ENCODE results near the gene OLIG2.

The OLIG2 gene

DNA sequence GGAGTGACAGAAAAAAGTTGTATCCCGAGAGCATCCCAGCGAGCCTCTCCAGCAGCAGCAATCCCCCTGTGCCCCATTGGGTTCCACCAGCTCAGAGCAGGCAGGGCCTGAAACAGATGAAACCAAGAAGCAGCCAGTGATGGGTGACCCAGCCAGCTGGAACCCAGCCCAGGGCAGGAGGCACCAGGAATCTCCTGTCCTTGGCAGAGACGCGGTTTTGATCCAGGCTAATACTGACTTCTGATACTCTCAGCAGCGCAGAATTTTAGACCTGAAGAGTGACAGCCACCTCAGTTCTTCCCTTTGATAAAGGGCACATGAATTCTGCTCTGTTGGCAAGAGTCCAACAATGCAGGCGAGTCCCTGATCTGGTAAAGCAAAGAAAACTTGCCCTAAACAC is 32.8 kb downstream of the OLIG2 start:
- no peak for DNase-seq (ENCODE audit: insufficient read length)
- TF ChIP-seq TAF1 (IDR thresholded peaks at IDR 0.05; ENCODE audit: borderline replicate concordance, low read depth, low read length) (no peak), POLR2A (IDR thresholded peaks at IDR 0.05; ENCODE audit: low read depth, low read length) (no peak), POLR2AphosphoS5 (IDR thresholded peaks at IDR 0.05; ENCODE audit: low read depth, low read length) (no peak)
- FAIRE-seq = no peak

DNA sequence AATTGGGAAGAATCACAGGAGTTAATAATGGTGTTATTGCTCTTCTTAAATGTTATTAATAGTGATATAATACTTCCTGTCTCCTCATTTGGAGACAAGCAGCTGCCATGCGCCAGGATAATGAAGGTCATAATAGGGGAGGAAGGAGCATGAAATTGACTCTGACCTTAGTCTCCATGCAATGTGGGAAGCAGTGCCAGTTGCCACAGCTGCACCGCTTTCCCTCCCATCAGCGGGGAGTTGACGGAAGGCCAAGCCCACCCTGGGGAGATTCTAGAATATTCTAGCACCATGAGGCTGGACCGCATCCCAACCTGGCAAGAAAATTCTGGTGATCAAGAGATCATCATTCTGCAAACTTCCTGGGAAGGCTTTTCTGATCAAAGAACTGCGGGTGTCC is 33.2 kb downstream of the OLIG2 start:
- no peak for DNase-seq (ENCODE audit: insufficient read length)
- TF ChIP-seq POLR2AphosphoS5 (IDR thresholded peaks at IDR 0.05; ENCODE audit: low read depth, low read length) (no peak), TAF1 (IDR thresholded peaks at IDR 0.05; ENCODE audit: borderline replicate concordance, low read depth, low read length) (no peak), POLR2A (IDR thresholded peaks at IDR 0.05; ENCODE audit: low read depth, low read length) (no peak)
- FAIRE-seq = no peak

DNA sequence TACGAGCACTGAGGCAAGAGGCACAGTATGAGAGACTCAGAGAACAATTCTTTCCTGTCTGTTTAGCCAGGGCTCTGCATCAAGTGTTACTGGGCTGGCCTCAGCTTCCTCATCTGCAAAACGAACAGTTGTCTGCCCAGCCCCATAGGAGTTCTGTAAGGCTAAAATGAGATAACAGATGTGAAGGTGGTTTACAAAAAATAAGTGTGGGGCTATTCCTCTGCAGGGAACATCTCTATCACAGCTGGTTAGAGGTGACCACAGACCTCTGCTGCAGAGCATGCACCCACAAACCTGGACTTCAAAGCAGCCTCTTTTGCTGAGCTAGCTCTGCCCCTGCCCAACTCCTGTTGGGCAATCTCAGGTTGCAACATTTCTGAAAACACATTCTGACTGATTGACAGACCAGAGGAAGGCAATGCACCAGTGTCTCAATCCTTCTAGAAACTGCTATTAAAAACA is 33.7 kb downstream of the OLIG2 start:
- no peak for DNase-seq (ENCODE audit: insufficient read length)
- FAIRE-seq = no peak
- no peak for TF ChIP-seq TAF1 (IDR thresholded peaks at IDR 0.05; ENCODE audit: borderline replicate concordance, low read depth, low read length)
- no peak for TF ChIP-seq POLR2A (IDR thresholded peaks at IDR 0.05; ENCODE audit: low read depth, low read length)
- no peak for TF ChIP-seq POLR2AphosphoS5 (IDR thresholded peaks at IDR 0.05; ENCODE audit: low read depth, low read length)

DNA sequence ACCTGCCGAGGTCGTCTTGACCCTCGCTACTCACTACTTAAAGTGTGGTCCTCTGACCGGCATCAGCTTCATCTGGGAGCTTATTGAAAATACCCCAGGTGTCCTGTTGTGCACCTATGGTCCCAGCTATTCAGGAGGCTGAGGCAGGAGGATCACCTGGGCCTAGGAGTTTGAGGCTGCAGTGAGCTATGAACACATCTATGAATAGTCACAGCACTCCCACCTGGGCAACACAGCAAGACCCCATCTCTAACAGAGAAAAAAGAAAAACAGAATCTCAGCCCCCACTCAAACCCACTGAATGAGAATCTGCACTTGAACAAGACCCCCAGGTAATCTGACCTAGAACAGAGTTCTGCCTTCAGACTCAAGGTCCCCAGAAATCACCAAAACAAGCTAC is 35.5 kb downstream of the OLIG2 start:
- DNase-seq (ENCODE audit: insufficient read length) (no peak), FAIRE-seq (no peak)
- TF ChIP-seq POLR2AphosphoS5 (IDR thresholded peaks at IDR 0.05; ENCODE audit: low read depth, low read length) = no peak
- no peak for TF ChIP-seq POLR2A (IDR thresholded peaks at IDR 0.05; ENCODE audit: low read depth, low read length)
- no peak for TF ChIP-seq TAF1 (IDR thresholded peaks at IDR 0.05; ENCODE audit: borderline replicate concordance, low read depth, low read length)

DNA sequence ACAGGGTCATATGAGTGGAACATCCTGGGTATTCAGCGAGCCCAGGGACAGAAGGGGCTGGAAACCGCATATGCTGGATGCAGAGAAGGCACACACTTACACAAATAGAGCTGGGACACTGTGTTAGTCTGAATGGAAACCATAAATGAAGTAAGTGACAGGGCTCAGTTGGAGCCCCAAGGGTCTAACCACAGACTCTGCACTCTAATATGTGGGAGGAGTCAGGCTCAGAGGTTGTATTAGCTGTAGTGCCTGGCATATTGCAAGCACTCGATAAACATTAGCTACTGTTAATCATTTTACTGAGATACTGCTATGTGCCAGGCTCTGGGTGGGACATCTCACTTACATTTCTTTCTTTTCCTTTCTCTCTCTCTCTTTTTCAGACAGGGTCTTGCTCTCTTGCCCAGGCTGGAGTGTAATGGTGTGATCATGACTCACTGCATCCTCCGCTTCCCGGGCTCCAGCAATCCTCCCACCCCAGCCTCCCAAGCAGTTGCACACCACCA is 37.7 kb downstream of the OLIG2 start:
- FAIRE-seq = no peak
- no peak for DNase-seq (ENCODE audit: insufficient read length)
- TF ChIP-seq TAF1 (IDR thresholded peaks at IDR 0.05; ENCODE audit: borderline replicate concordance, low read depth, low read length) (no peak), POLR2AphosphoS5 (IDR thresholded peaks at IDR 0.05; ENCODE audit: low read depth, low read length) (no peak), POLR2A (IDR thresholded peaks at IDR 0.05; ENCODE audit: low read depth, low read length) (no peak)

DNA sequence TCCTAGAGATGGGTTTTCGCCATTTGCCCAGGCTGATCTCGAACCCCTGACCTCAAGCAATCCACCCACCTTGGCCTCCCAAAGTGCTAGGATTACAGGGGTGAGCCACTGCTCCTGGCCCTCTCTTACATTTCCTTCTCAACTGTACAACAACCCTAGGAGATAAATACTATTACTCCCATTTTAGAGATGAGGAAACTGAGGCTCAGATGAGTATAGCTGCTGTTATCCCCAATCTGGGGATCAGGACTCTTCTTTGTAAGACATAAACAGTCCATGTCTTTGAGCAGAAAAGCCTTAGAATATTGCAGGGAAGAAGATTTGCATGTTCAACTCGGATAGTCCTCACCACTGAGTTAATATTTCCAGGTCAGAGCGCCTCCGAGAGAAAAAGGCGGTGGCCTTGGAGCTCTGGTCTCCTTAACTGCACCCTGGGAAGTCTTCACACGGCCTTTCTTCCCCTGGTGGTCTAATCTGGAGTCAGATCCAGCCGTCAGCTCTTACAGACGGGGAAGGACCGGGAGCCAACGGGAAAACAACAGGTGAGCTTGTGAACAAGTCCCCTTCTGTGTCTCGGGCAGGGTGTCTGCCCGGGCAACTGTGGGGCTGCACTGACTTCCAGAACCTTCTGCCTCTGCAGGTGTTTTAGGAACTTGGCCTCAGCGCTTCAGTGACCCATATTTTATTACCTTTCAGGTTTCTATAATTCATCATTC is 38.3 kb downstream of the OLIG2 start:
- DNase-seq (ENCODE audit: insufficient read length) = no peak
- TF ChIP-seq POLR2A (IDR thresholded peaks at IDR 0.05; ENCODE audit: low read depth, low read length) (no peak), TAF1 (IDR thresholded peaks at IDR 0.05; ENCODE audit: borderline replicate concordance, low read depth, low read length) (no peak)
- FAIRE-seq = no peak

DNA sequence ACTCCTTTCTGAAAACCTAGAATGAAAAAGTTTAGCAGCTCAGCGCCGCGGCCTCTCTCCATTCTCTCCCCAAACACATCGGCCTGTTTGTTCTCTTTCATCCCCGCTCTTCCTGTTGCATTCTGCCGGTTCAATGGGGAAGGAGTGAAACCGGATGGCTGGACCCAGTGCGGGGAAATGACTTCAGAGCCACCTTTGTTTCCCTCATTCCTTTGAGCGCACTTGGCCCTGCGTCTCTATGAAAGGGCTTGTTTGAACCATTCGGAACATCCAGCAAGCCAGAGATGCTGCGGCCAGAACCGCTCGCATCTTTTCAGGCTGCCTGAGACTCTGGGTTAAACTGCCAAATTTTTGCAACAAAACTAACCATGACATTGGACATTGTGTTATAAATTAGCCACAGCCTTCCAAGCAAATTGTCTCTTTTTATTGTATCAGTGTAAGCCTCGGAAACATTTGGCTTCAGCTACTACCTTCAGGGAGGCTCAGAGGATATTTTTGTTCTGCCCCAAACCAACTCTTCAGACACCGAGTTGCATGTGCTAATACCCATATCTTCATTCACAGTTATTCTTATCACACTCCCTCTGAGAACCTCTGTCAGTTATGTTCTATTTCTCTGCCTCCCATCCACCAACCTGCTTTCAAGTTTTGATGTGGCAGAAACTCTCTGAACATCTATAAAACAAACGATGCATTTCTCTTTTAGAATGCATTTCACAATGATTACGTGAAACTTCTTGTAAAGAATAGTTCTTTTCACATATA is 39.1 kb downstream of the OLIG2 start:
- DNase-seq (ENCODE audit: insufficient read length) (no peak), FAIRE-seq (no peak)
- no peak for TF ChIP-seq POLR2AphosphoS5 (IDR thresholded peaks at IDR 0.05; ENCODE audit: low read depth, low read length)
- no peak for TF ChIP-seq TAF1 (IDR thresholded peaks at IDR 0.05; ENCODE audit: borderline replicate concordance, low read depth, low read length)
- TF ChIP-seq POLR2A (IDR thresholded peaks at IDR 0.05; ENCODE audit: low read depth, low read length) = no peak

DNA sequence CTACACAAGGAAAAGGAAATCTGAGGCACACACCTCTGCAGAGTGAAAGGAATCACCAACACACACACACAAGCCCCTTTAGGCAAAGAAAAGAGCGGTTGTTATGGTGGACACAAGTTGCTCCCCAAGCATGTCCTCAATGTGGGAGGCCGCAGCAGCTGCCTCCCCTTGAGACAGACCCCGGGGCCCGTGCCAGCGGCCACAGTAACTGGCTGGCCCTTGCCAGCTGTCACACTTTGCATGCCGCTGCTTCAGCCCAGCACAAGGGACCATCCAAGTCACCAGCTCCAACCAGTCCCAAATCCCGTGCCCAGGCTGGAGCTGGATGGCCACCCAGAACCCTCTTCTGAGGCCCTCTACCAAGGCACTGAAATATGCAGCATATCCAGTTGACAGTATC is 41.3 kb downstream of the OLIG2 start:
- FAIRE-seq (no peak), DNase-seq (ENCODE audit: insufficient read length) (no peak)
- TF ChIP-seq TAF1 (IDR thresholded peaks at IDR 0.05; ENCODE audit: borderline replicate concordance, low read depth, low read length) = no peak
- TF ChIP-seq POLR2AphosphoS5 (IDR thresholded peaks at IDR 0.05; ENCODE audit: low read depth, low read length) = no peak
- TF ChIP-seq POLR2A (IDR thresholded peaks at IDR 0.05; ENCODE audit: low read depth, low read length) = no peak

DNA sequence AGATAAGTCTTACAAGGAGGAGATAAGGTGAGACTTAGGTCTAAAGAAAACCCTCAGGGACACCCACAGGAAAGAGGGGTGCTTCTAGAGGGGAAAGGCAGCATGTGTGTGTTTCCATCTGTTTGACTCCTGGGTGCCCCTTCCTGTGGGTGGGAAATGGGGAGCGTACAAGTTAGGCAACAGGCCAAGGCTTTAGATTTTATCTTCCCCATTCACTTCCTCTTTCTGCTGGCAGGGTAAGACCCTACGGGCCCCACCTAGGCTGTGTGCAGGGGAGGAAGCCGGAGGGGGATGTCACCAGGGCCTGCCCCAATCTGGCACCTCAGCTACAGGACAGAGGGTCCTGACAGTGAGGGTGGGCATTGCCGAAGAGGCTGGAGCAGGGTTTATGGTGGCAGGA is 41.7 kb downstream of the OLIG2 start:
- TF ChIP-seq POLR2A (IDR thresholded peaks at IDR 0.05; ENCODE audit: low read depth, low read length) = no peak
- TF ChIP-seq TAF1 (IDR thresholded peaks at IDR 0.05; ENCODE audit: borderline replicate concordance, low read depth, low read length) = no peak
- no peak for TF ChIP-seq POLR2AphosphoS5 (IDR thresholded peaks at IDR 0.05; ENCODE audit: low read depth, low read length)
- DNase-seq (ENCODE audit: insufficient read length) (no peak), FAIRE-seq (no peak)

DNA sequence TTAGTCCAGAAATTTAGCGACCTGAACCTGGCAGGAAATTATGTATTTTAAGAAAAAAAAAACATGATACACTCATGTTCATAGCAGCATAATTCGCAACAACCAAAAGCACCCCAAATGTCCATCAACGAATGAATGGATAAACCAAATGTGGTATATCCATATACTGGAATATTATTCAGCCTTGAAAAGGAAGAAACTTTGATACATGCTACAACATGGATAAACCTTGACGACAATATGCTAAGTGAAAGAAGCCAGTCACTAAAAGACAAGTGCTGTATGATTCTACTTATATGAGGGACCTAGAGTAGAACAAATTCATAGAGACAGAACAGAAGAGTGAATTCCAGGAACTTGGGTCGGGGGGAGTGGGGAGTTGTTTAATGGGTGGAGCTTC is 43.5 kb downstream of the OLIG2 start:
- no peak for DNase-seq (ENCODE audit: insufficient read length)
- no peak for FAIRE-seq
- no peak for TF ChIP-seq POLR2A (IDR thresholded peaks at IDR 0.05; ENCODE audit: low read depth, low read length)
- TF ChIP-seq POLR2AphosphoS5 (IDR thresholded peaks at IDR 0.05; ENCODE audit: low read depth, low read length) = no peak
- no peak for TF ChIP-seq TAF1 (IDR thresholded peaks at IDR 0.05; ENCODE audit: borderline replicate concordance, low read depth, low read length)

DNA sequence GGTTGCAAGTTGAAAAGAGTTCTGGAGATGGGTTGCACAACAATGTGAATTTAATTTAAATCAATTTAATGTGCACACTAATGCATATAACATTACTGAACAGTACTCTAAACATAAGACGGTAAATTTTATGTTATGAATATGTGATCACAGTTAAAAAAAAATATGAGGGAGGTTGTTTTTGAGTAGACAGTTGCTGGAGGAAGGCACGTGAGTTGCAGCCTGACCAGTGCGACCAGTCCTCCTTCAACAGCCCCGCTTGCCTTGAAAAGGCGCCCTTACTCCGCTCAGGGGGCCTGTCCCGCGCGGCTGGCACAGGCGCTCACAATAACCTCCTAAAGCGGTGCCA is 43.9 kb downstream of the OLIG2 start:
- FAIRE-seq = no peak

More for the DNA sequence above, 43.9 kb downstream of the OLIG2 start:
- TF ChIP-seq POLR2AphosphoS5 (IDR thresholded peaks at IDR 0.05; ENCODE audit: low read depth, low read length) (no peak), POLR2A (IDR thresholded peaks at IDR 0.05; ENCODE audit: low read depth, low read length) (no peak), TAF1 (IDR thresholded peaks at IDR 0.05; ENCODE audit: borderline replicate concordance, low read depth, low read length) (no peak)
- no peak for DNase-seq (ENCODE audit: insufficient read length)
